ENCODE data around the gene SBK2.

GRCh38 chr19:55538132-55538531 lies 1.2 kb upstream of the SBK2 start:
- TF ChIP-seq EZH2 (IDR thresholded peaks at IDR 0.05; ENCODE audit: borderline replicate concordance, insufficient read depth, low read length, poor library complexity, severe bottlenecking) = no peak
- no peak for TF ChIP-seq MXI1 (conservative IDR thresholded peaks at IDR 0.05; ENCODE audit: poor library complexity, severe bottlenecking)
- TF ChIP-seq CTCF (IDR thresholded peaks at IDR 0.05; ENCODE audit: poor library complexity, severe bottlenecking) = no peak
- no peak for TF ChIP-seq POLR2AphosphoS5 (IDR thresholded peaks at IDR 0.05)
- no peak for TF ChIP-seq REST (IDR thresholded peaks at IDR 0.05; ENCODE audit: borderline replicate concordance)
- TF ChIP-seq EP300 (conservative IDR thresholded peaks at IDR 0.05; ENCODE audit: poor library complexity, severe bottlenecking) = no peak
